GM12872 (cell line): ENCODE measurements around the gene INTS7.

Experiments
- CTCF ChIP-seq: IDR thresholded peaks from 3 replicates; pipeline ENCODE4 v1.5.1; 2011; ENCODE audit warnings: low read depth, mild to moderate bottlenecking, low read length, moderate library complexity; ENCODE audit not compliant: insufficient read depth

The INTS7 gene

GRCh38 chr1:211924256-211924655, 111.1 kb downstream of the INTS7 start:
- TF ChIP-seq CTCF: no peak

- no peak for TF ChIP-seq CTCF
Observed at GRCh38 chr1:211923095-211923494, 112.3 kb downstream of the INTS7 start.

GRCh38 chr1:211921579-211922095, 113.7 kb downstream of the INTS7 start:
- TF ChIP-seq CTCF: no peak

DNA sequence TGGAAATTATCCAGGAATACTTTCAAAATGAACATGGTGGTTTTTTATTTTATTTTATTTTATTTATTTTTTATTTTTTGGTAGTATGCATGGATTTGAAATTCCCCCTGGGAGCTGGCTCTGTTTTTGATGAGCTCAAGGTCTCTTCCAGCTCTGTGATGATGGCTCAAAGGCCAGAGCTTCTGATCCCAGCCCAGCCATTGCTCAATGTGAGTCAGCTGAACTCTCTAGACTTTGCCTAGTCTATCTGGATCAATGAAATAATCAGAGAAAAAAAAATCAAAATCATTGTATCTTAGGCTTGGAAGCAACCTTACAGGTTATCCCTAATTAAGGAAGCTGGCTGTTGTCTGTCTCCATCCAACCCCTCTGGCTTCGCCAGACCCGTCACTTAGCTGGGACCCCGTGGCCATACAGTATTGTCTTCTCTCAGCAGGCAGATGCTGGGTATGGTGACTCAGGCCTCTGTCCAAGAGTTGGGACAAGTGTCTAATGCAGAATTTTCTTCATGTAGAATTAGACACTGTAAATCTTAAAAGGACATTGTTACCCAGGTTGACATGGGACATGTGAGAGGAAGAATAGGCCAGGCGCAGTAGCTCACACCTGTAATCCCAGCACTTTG, 114.6 kb downstream of the INTS7 start:
- TF ChIP-seq CTCF: no peak

DNA sequence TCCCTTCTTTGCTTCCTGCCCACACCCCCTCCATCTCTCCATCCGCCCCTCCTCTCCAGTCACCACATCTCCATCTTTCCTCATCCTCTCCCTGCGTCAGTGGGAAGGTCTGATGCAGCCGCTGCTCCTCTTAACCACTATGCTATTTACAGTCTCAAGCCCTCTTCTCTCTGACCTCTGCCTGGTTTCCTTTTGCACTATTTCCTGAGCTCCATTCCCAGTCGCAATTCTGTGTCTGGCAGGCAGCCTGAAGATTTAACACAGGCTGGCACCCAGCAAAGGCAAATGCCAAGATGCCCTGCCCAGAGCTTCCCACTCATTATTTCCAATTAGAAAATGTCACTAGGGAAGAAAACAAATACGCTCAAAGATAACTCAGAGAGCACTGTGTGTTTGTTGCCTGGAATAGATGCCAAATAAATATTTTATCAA, 115.2 kb downstream of the INTS7 start:
- TF ChIP-seq CTCF: no peak

GRCh38 chr1:211918843-211919414, 116.4 kb downstream of the INTS7 start:
- no peak for TF ChIP-seq CTCF

DNA sequence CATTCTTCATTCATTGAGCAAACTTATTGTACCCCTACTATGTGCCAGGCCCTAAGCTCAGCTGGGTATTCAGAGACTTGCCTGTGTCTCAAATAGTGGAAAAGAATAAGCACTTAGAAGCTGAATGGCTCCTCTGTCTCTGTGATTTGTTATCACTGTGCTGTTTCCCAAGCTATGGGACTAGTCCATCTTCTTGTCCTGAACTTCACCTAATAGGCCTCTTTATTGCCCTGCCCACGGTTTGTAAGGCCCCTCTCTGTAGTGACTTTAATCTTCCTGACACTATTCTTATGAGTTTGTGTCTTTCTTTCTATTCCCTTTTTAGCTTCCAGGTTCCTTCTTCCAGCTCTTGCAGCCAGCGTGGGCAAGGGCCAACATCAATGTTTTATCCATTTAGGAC, 119.4 kb downstream of the INTS7 start:
- no peak for TF ChIP-seq CTCF
